Breast epithelium (tissue), 4 donors: ENCODE measurements around the gene PRTN3. TPM values are rescaled to one million over a fixed set of nuclear protein-coding genes. Genes with fewer than 3 reads are reported as not detected.
"Not testable (repeated sequence)": the region's sequence is repeated elsewhere in the genome, so short reads cannot be mapped to it uniquely, and the experiment has no call there.

ENCODE experiments used
- DNase-seq, 2 donors: peaks; one replicate each; pipeline ENCODE4 v3.0.0-alpha.2; 2019; ENCODE audit warnings: low spot score in 2 of 2
- H3K27ac ChIP-seq, 2 donors: fragments of 200-600 bp; sonication (generic) in 1 of 2; one replicate each; pipeline ENCODE4 v1.5.1; 2016 to 2019; ENCODE audit warnings: mild to moderate bottlenecking in 1 of 2
- H3K27me3 ChIP-seq, 2 donors: fragments of 200-600 bp; sonication (generic) in 1 of 2; one replicate each; pipeline versions ENCODE4 v1.5.1 to v1.6.0; 2017 to 2019; ENCODE audit warnings: control low read depth in 1 of 2, mild to moderate bottlenecking in 1 of 2
- H3K36me3 ChIP-seq: fragments of 200-600 bp; one replicate; pipeline ENCODE4 v1.5.1; 2019
- H3K4me1 ChIP-seq, 2 donors: fragments of 200-600 bp; sonication (generic); one replicate each; pipeline ENCODE4 v1.5.1; 2016 to 2019; ENCODE audit warnings: control low read depth in 1 of 2
- H3K4me3 ChIP-seq, 3 donors: fragments of 200-600 bp; sonication (generic); 1 replicate in 2 of 3; 2 replicates in 1 of 3; pipeline ENCODE4 v1.5.1; 2016 to 2019; ENCODE audit warnings: mild to moderate bottlenecking in 3 of 3, moderate library complexity in 2 of 3
- H3K9me3 ChIP-seq, 2 donors: fragments of 200-600 bp; sonication (generic) in 1 of 2; one replicate each; pipeline ENCODE4 v1.5.1; 2016 to 2019; ENCODE audit warnings: control low read depth in 1 of 2
- CTCF ChIP-seq, 3 donors: fragments of 450-650 bp; IDR thresholded peaks; one replicate each; pipeline ENCODE4 v1.5.1; 2016 to 2017; ENCODE audit warnings: antibody characterized with exemption in 3 of 3, mild to moderate bottlenecking in 3 of 3, moderate library complexity in 3 of 3
- POLR2A ChIP-seq: fragments of 450-650 bp; IDR thresholded peaks from one replicate; pipeline ENCODE4 v1.6.1; 2016; ENCODE audit warnings: antibody characterized with exemption, mild to moderate bottlenecking, moderate library complexity
- POLR2AphosphoS5 ChIP-seq, 3 donors: sonication (generic); formaldehyde crosslinking; IDR thresholded peaks; one replicate each; pipeline ENCODE4 v1.6.1; 2017; ENCODE audit warnings: antibody characterized with exemption in 3 of 3
- intact Hi-C: fragments of 100-400 bp; cut with DNase I; formaldehyde crosslinking; loops from one replicate; pipeline ENCODE4 v1.15.1; 2023; ENCODE audit warnings: low total_unique reads
- total RNA-seq, 3 donors: library from RNA; depleted of rRNA; stranded (reverse); fragments of >200 nt; gene quantifications; one replicate each; pipeline ENCODE4 v1.1.0, GENCODE V29; 2016

PRTN3 gene
- total RNA-seq, 3 donors from 2014 or later: 0.44 to 1.1 TPM; not detected in 1

- intact Hi-C loops: no loop called here
- Histone ChIP-seq H3K27me3 (peaks cover 4 to 23% of the 10 kb centered on the region in 2 donors), H3K4me1 (peaks cover 6 to 8% of the 10 kb centered on the region in 2 donors), H3K9me3 (no peaks in the 10 kb centered on the region), H3K27ac (no peak overlapping the region), H3K4me3 (peak overlapping the region; percentile 16 to 64 (median 43)), H3K36me3 (no peaks in the 10 kb centered on the region)
- TF ChIP-seq CTCF (IDR thresholded peaks at IDR 0.05): no peak
- no peak for TF ChIP-seq POLR2A
- no peak for TF ChIP-seq POLR2AphosphoS5 (IDR thresholded peaks at IDR 0.05)
- DNase-seq: no peak
Observed at GRCh38 chr19:843836-844545, 3.2 kb downstream of the PRTN3 start.

GRCh38 chr19:844546-844971 is 3.8 kb downstream of the PRTN3 start:
- no peak for DNase-seq
- H3K36me3 ChIP-seq: no peaks in the 10 kb centered on the region
- no peaks in the 10 kb centered on the region for H3K9me3 ChIP-seq
- TF ChIP-seq CTCF (IDR thresholded peaks at IDR 0.05) (no peak), POLR2A (no peak), POLR2AphosphoS5 (IDR thresholded peaks at IDR 0.05) (no peak)
- peaks cover 6 to 8% of the 10 kb centered on the region in 2 donors for H3K4me1 ChIP-seq
- H3K27me3 ChIP-seq: peaks cover 4 to 20% of the 10 kb centered on the region in 2 donors
- H3K4me3 ChIP-seq: no peak overlapping the region
- H3K27ac ChIP-seq: no peak overlapping the region
- intact Hi-C loops: no loop called here

GRCh38 chr19:845707-846521 is 5.1 kb downstream of the PRTN3 start:
- no peak for DNase-seq
- Histone ChIP-seq H3K27ac (no peak overlapping the region), H3K9me3 (no peaks in the 10 kb centered on the region), H3K4me3 (no peak overlapping the region), H3K27me3 (peaks cover 4 to 18% of the 10 kb centered on the region in 2 donors), H3K36me3 (no peaks in the 10 kb centered on the region), H3K4me1 (peaks cover 6 to 8% of the 10 kb centered on the region in 2 donors)
- TF ChIP-seq POLR2A (no peak), POLR2AphosphoS5 (IDR thresholded peaks at IDR 0.05) (no peak), CTCF (IDR thresholded peaks at IDR 0.05) (no peak)
- intact Hi-C loops: no loop called here

- Histone ChIP-seq H3K4me3 (no peak overlapping the region), H3K36me3 (no peaks in the 10 kb centered on the region), H3K27ac (no peak overlapping the region), H3K9me3 (no peaks in the 10 kb centered on the region), H3K27me3 (peaks cover 11 to 31% of the 10 kb centered on the region in 2 donors), H3K4me1 (peaks cover 5 to 6% of the 10 kb centered on the region in 2 donors)
- intact Hi-C loops: no loop called here
- TF ChIP-seq POLR2AphosphoS5 (IDR thresholded peaks at IDR 0.05) (no peak), CTCF (IDR thresholded peaks at IDR 0.05) (no peak), POLR2A (no peak)
- no peak for DNase-seq
Observed at GRCh38 chr19:848386-848921, 7.7 kb downstream of the PRTN3 start.

- H3K4me3 ChIP-seq, DNase-seq, H3K9me3 ChIP-seq, H3K27ac ChIP-seq, intact Hi-C loops, H3K4me1 ChIP-seq, H3K36me3 ChIP-seq: not testable (repeated sequence)
- peaks cover 6 to 28% of the 10 kb centered on the region in 2 donors for H3K27me3 ChIP-seq
Observed at GRCh38 chr19:849195-849594, 8.4 kb downstream of the PRTN3 start.
